Effector memory CD8-positive, alpha-beta T cell (primary cell): ENCODE data around the gene EIF2AK3.
"Not testable (repeated sequence)": the region's sequence is repeated elsewhere in the genome, so short reads cannot be mapped to it uniquely, and the experiment has no call there.

Experiments
- ATAC-seq: fragments of 150-1000 bp; cut with Tn5 transposase; replicated peaks from 2 replicates; pipeline ENCODE4 v1.10.0; 2021; ENCODE audit warnings: mild to moderate bottlenecking, moderate library complexity
- DNase-seq, 3 experiments: peaks; one replicate each; pipeline ENCODE4 v3.0.0; 2021
- H3K27ac Mint-ChIP-seq, 2 donors: one replicate each; pipeline ENCODE4 v1.8.0; 2022; ENCODE audit warnings: mild to moderate bottlenecking in 2 of 2, mixed read lengths in 2 of 2, moderate library complexity in 2 of 2
- H3K27me3 Mint-ChIP-seq, 2 donors: one replicate each; pipeline ENCODE4 v1.8.0; 2022; ENCODE audit warnings: mixed read lengths in 2 of 2
- H3K36me3 Mint-ChIP-seq: one replicate; pipeline ENCODE4 v1.8.0; 2022; ENCODE audit warnings: mild to moderate bottlenecking, moderate library complexity, mixed read lengths; ENCODE audit not compliant: insufficient read depth
- H3K4me1 Mint-ChIP-seq, 2 donors: one replicate each; pipeline ENCODE4 v1.8.0; 2022; ENCODE audit warnings: low read depth in 2 of 2, mixed read lengths in 2 of 2
- H3K4me3 Mint-ChIP-seq, 2 donors: one replicate each; pipeline ENCODE4 v1.8.0; 2022; ENCODE audit warnings: mild to moderate bottlenecking in 2 of 2, mixed read lengths in 2 of 2, moderate library complexity in 2 of 2
- H3K9me3 Mint-ChIP-seq, 2 donors: one replicate each; pipeline ENCODE4 v1.8.0; 2022; ENCODE audit warnings: mixed read lengths in 2 of 2

EIF2AK3 gene

DNA sequence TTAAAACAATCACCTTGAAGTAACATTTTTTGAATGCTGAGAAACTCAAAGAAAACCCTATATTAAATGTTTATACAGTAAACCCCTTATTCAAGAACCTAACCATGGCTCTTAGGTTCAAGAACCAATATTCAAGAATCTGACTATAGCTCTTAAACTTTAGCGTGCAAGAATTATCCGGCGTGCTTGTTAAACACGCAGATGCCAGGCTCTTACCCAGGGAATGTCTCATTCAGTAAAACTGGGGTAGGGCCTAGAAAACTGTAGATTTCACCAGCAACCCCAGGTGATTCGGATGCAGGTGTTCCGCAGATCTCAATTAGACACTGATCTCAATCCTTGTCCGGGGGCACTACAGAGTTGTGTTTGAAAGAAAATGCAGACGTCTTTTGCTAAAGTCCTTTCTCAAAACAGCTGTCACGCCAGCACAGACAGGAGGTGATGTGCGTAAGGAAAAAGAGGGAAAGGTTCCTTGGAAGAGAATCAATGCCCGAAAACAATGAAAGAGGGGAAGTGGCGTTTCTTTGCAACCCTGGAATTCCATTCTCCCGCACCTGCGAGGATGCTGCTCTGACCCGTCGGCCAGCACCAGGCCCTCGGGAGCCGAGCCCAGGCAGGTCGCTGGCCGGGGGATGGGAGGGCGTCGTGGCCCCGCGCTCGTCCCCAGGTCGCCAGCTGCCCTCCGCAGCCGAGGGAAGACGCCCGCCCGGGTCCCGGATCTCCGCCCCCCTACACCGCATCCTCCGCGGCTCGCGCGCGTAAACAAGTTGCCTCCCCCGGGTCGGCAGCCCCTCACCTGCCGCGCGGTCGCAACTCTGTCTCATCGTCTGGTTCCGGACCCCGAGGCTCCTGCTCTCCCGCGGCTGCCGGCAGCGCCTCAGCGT, 851 bp downstream of the EIF2AK3 start:
- ATAC-seq (peak; percentile 11), DNase-seq (peak; percentile 46 to 55 (median 50))
- H3K36me3 Mint-ChIP-seq, result peaks cover 3% of the 10 kb centered on the region
- H3K27ac Mint-ChIP-seq, result no peak overlapping the region
- H3K4me3 Mint-ChIP-seq, result no peak overlapping the region
- H3K27me3 Mint-ChIP-seq, result no peaks in the 10 kb centered on the region
- peaks cover 3 to 19% of the 10 kb centered on the region in 2 donors for H3K4me1 Mint-ChIP-seq
- no peaks in the 10 kb centered on the region for H3K9me3 Mint-ChIP-seq

DNA sequence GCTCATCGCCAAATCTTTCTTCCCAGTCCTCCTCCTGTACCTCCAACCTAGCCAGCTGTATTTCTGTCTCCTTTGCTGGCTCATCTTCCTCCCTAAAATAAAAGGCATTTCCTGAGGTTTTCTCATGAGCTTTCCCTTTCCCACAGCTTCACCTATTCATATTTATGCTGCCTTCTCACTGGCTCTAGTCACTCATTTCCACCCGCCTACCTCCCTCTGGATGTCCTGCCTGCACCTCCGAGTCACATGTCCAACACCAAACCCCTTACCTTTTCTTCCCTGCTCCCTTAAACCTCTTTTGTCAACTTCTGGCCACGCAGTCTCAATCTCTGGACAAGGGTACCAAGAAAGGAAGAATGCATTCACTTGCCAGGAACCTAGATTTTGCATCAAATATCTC, 2.8 kb downstream of the EIF2AK3 start:
- Mint-ChIP-seq H3K4me3 (no peak overlapping the region), H3K36me3 (peaks cover 3% of the 10 kb centered on the region), H3K4me1 (peaks cover 10 to 31% of the 10 kb centered on the region in 2 donors), H3K9me3 (no peaks in the 10 kb centered on the region), H3K27ac (no peak overlapping the region), H3K27me3 (no peaks in the 10 kb centered on the region)
- ATAC-seq (no peak), DNase-seq (no peak)

DNA sequence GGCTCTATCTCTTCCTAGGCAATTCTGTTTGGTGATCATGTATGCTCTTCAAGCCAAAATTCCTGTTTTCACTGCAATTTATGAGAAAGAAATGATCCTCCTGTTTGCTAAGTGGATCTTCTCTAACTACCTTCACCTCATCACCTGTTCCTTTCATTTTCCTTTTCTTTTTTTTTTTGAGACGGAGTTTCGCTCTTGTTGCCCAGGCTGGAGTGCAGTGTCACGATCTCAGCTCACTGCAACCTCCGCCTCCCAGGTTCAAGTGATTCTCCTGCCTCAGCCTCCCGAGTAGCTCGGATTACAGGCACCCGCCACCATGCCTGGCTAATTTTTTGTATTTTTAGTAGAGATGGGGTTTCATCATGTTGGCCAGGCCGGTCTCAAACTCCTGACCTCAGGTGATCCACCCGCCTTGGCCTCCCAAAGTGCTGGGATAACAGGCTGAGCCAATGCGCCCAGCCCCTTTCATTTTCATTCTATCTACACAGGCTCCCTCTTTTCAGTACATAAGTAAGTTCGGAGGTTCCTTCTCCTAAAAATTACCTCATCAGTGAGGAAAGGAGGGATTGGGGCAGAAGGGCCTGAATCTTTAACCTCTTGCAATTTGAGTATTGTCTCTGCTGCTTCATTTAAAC, 3.3 kb downstream of the EIF2AK3 start:
- H3K27ac Mint-ChIP-seq, ATAC-seq, H3K36me3 Mint-ChIP-seq, DNase-seq, H3K27me3 Mint-ChIP-seq, H3K4me3 Mint-ChIP-seq, H3K9me3 Mint-ChIP-seq: not testable (repeated sequence)
- peaks cover 13 to 33% of the 10 kb centered on the region in 2 donors for H3K4me1 Mint-ChIP-seq

GRCh38 chr2:88622307-88622706, 5.0 kb downstream of the EIF2AK3 start:
- Mint-ChIP-seq H3K27ac (peak overlapping the region in 1 of 2 donors; percentile 66), H3K9me3 (no peaks in the 10 kb centered on the region)

GRCh38 chr2:88621432-88621831, 5.8 kb downstream of the EIF2AK3 start:
- peaks cover 16 to 39% of the 10 kb centered on the region in 2 donors for H3K4me1 Mint-ChIP-seq
- H3K36me3 Mint-ChIP-seq, result no peaks in the 10 kb centered on the region
- no peak overlapping the region for H3K4me3 Mint-ChIP-seq
- DNase-seq, result no peak
- no peaks in the 10 kb centered on the region for H3K9me3 Mint-ChIP-seq
- ATAC-seq, result no peak
- H3K27ac Mint-ChIP-seq, result no peak overlapping the region
- no peaks in the 10 kb centered on the region for H3K27me3 Mint-ChIP-seq

More at GRCh38 chr2:88622307-88622706, 5.0 kb downstream of the EIF2AK3 start:
- peaks cover 16 to 34% of the 10 kb centered on the region in 2 donors for H3K4me1 Mint-ChIP-seq
- H3K27me3 Mint-ChIP-seq, result no peaks in the 10 kb centered on the region
- DNase-seq (no peak), ATAC-seq (no peak)
- H3K36me3 Mint-ChIP-seq, result no peaks in the 10 kb centered on the region
- no peak overlapping the region for H3K4me3 Mint-ChIP-seq

DNA sequence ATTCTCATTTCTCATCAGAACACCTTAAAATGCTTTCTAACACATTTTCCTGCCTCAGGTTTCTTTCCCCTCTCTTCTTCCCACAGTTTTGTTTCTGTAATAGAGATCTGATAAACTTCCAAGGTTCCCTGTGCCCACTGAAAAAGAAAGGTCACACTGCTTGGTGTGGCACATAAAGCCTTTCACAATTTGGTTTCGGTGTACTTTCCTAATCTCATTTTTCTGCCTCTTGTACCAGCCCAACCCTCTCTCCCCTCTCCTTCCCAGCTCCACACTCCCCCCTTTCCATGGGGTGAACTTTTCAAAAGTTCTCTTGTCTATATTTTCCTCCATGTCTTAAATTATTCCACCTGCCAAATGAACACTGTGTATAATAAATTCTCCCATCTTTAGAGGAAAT, 7.2 kb downstream of the EIF2AK3 start:
- peak overlapping the region in 1 of 2 donors; percentile 45 for H3K27ac Mint-ChIP-seq
- no peaks in the 10 kb centered on the region for H3K36me3 Mint-ChIP-seq
- peaks cover 16 to 34% of the 10 kb centered on the region in 2 donors for H3K4me1 Mint-ChIP-seq
- ATAC-seq (no peak), DNase-seq (no peak)
- H3K9me3 Mint-ChIP-seq, result no peaks in the 10 kb centered on the region
- H3K27me3 Mint-ChIP-seq, result no peaks in the 10 kb centered on the region
- H3K4me3 Mint-ChIP-seq, result no peak overlapping the region

DNA sequence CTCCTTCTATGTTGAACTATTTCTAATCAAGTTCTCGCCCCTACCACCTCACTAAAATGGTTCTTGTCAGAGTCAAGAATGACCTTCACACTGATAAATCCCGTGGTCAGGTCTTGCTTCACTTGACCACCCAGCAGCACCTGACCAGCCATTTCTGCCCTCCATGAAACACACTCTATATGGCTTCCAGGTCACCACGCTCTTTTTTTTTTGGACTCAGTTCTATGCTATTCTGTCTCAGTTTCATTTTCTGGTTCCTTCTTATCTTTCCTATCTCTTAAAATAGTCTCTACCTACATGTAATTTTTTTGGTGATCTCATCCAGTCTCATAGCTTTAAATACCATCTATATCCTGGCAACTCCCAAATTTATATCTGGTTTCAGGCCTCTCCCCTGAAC, 11.4 kb downstream of the EIF2AK3 start:
- no peak for DNase-seq
- H3K36me3 Mint-ChIP-seq, result peaks cover 9% of the 10 kb centered on the region
- no peaks in the 10 kb centered on the region for H3K9me3 Mint-ChIP-seq
- no peak for ATAC-seq
- peaks cover 16 to 26% of the 10 kb centered on the region in 2 donors for H3K4me1 Mint-ChIP-seq
- no peak overlapping the region for H3K4me3 Mint-ChIP-seq
- no peaks in the 10 kb centered on the region for H3K27me3 Mint-ChIP-seq
- no peak overlapping the region for H3K27ac Mint-ChIP-seq

DNA sequence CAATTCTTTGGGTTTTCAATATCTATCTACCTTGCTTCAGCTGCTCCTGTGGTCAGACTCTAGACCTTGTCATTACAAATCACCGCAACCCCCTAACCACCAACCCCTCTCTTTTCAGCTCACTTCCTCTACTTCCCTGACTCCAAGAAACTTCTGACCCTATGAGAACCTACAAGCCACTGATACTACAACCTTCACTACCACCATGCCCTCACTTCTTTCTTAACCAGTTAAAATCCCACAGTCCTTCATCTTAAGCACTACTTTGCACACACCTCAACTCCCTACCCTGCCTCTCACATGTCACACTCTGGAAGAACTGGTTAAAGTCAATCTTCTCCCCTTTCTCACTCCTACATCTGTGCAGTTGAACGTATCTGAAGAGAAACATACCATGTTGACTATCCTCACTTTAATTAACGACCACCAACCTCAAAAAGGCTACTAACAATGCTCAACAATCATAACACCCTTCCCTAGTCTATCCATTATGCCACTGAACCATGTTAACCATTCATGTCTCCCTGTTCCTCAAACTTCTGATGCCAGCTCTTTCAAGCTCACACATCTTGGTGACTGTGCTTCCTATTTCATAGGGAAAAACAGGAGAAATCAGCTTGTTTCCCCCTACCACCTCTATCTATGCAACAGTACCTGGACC, 12.6 kb downstream of the EIF2AK3 start:
- peaks cover 10 to 19% of the 10 kb centered on the region in 2 donors for H3K4me1 Mint-ChIP-seq
- H3K36me3 Mint-ChIP-seq, result peaks cover 11% of the 10 kb centered on the region
- H3K4me3 Mint-ChIP-seq, result no peak overlapping the region
- H3K9me3 Mint-ChIP-seq, result no peaks in the 10 kb centered on the region
- DNase-seq, result no peak
- no peak overlapping the region for H3K27ac Mint-ChIP-seq
- ATAC-seq, result peak; percentile 22
- no peaks in the 10 kb centered on the region for H3K27me3 Mint-ChIP-seq

GRCh38 chr2:88613921-88614320, 13.3 kb downstream of the EIF2AK3 start:
- peaks cover 5 to 14% of the 10 kb centered on the region in 2 donors for H3K4me1 Mint-ChIP-seq
- H3K4me3 Mint-ChIP-seq, result no peak overlapping the region
- no peaks in the 10 kb centered on the region for H3K27me3 Mint-ChIP-seq

DNA sequence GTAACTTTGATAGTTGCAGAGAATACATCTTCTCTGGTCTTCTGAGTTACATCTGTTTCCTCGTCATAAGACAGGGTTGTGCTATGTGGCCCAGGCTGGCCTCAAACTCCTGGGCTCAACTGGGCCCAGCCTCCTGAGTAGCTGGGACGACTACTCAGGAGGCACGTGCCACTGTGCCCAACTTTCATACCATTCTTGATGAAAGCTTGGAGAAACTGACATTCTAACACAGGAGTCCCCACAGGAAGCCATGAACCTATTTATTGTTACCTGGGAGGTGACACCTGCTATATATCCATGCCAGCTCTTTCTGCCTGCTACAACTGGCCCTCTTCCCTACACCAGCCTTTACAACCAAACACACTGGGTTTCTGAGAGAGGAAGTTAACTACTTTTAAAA, 19.1 kb downstream of the EIF2AK3 start:
- Mint-ChIP-seq H3K4me3 (no peak overlapping the region), H3K27ac (no peak overlapping the region), H3K36me3 (peaks cover 20% of the 10 kb centered on the region), H3K4me1 (peaks cover 4 to 16% of the 10 kb centered on the region in 2 donors), H3K9me3 (no peaks in the 10 kb centered on the region), H3K27me3 (no peaks in the 10 kb centered on the region)
- ATAC-seq, result no peak
- no peak for DNase-seq

More at GRCh38 chr2:88613921-88614320, 13.3 kb downstream of the EIF2AK3 start:
- Mint-ChIP-seq H3K36me3 (peaks cover 14% of the 10 kb centered on the region), H3K27ac (no peak overlapping the region), H3K9me3 (no peaks in the 10 kb centered on the region)
- DNase-seq, result no peak
- ATAC-seq, result no peak

DNA sequence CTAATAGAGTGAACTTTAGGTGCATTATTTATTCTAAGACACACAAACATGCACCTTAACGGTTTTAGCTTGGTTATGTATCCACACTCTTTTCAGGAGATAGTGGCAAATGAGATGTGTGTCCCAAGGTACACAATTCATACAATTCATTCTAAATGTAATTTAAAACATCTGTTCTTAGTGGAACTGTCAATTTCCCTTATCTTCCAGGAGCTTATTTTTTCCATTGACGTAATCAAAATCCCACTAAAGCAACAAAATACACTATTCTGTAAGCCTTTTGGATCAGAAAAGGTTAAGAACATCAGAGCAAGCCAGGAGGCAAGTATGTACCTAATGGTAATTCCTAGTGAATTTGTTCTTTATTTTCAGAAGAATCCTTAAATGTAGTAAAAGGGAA, 19.8 kb downstream of the EIF2AK3 start:
- Mint-ChIP-seq H3K4me1 (peaks cover 4 to 16% of the 10 kb centered on the region in 2 donors), H3K27ac (peak overlapping the region in 1 of 2 donors; percentile 32), H3K9me3 (no peaks in the 10 kb centered on the region), H3K27me3 (no peaks in the 10 kb centered on the region), H3K36me3 (peaks cover 20% of the 10 kb centered on the region), H3K4me3 (no peak overlapping the region)
- ATAC-seq (no peak), DNase-seq (no peak)

- peaks cover 15% of the 10 kb centered on the region for H3K36me3 Mint-ChIP-seq
- peaks cover 6 to 19% of the 10 kb centered on the region in 2 donors for H3K4me1 Mint-ChIP-seq
- H3K27me3 Mint-ChIP-seq, result no peaks in the 10 kb centered on the region
- no peak for ATAC-seq
- H3K4me3 Mint-ChIP-seq, result no peak overlapping the region
- DNase-seq, result no peak
- H3K27ac Mint-ChIP-seq, result peak overlapping the region in 1 of 2 donors; percentile 32
- no peaks in the 10 kb centered on the region for H3K9me3 Mint-ChIP-seq
Observed at GRCh38 chr2:88606371-88607030, 20.8 kb downstream of the EIF2AK3 start.

DNA sequence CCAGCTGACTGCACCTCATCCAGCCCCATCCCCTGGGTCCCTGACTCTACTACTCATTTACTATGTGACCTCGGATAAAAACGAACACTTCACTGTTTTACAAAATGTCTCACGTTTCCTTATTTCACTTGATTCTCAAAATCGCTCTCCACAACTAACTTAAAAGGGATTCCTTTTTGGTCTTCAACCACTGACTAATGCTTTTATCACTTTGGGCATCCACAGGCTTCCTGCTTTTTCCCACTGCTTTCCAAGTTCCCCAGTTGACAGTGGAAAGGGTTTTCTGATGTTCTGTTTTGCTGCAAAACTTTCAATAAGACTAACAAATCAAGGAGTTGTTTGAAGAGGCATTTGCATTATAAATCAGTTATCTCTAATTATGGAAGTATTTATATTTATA, 24.1 kb downstream of the EIF2AK3 start:
- Mint-ChIP-seq H3K4me1 (peaks cover 11 to 31% of the 10 kb centered on the region in 2 donors), H3K9me3 (no peaks in the 10 kb centered on the region), H3K36me3 (peaks cover 8% of the 10 kb centered on the region), H3K27ac (no peak overlapping the region), H3K27me3 (no peaks in the 10 kb centered on the region), H3K4me3 (no peak overlapping the region)
- ATAC-seq (no peak), DNase-seq (no peak)
